Measurements from ENCODE around the gene CLEC16A.

CLEC16A gene

GRCh38 chr16:11106726-11107125 lies 162.4 kb downstream of the CLEC16A start:
- FAIRE-seq (no peak), DNase-seq (ENCODE audit: insufficient read length, low spot score) (no peak)

DNA sequence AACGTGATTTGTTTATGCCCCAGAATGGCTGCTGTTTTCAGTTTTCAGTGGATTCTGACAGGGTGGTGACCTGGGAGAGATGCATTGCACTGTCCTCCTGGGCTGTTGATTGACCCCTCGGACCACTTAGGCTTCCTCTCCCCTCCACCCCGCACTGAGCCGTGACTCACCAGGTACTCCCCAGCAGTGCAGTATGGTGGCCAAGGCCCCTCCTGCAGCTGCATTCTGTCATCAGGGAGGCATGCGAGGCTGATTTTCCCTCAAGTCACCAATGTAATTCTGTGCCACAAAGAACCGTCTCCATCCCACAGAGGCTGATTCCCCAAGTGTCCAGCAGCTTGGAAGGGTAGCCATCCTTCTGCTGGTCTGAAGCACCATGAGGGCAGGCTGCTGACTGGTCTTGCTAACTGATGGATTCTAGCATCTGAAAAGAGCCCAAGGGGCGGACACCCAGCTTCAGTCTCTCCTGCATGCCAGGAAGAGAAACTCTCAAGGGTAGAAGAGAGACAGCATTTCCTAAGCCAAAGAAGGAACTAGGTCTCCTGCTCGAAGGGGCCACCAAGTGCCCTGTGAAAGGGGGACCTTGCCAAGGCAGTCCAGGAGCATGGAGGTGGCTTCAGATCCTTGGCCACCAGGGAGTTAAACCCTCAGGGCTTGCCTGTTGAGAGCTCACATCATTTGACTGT lies 163.6 kb downstream of the CLEC16A start:
- no peak for FAIRE-seq
- DNase-seq (ENCODE audit: insufficient read length, low spot score): no peak

DNA sequence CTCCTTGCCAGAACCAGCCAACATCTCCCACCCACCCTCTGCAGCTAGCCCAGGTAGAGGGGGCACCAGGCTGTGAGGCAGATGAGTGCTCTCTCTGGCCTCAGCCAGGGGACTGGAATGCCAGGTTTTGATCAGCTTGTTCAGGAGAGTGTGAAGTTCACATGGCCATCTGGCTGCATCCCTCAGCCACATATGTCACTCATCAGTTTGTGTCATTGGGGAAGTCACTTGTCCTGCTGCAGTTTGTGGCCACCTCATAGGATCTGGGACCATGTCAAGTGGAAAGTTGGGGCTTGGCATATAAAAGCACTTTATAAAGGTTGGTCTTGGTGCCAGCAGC lies 164.1 kb downstream of the CLEC16A start:
- DNase-seq (ENCODE audit: insufficient read length, low spot score): no peak
- no peak for FAIRE-seq

DNA sequence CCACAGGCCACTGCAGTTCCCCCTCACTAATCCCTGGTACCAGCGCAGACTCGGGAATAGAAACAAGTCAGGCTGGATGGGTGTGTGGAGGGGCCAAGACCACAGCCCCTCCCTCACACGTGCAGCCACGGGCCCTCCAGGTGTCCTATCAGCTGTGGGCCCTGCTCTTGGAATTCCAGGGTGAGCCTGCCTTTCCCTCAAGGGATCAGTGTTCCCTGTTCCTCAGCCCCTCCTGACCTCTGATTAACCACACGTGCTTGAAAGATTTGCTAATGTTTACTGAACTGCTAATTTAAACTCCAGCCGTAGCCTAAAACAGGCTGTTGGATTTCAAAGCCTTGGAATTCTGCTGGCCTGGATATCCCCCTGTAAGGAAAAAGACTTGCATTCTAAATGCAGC lies 165.2 kb downstream of the CLEC16A start:
- FAIRE-seq: no peak
- DNase-seq (ENCODE audit: insufficient read length, low spot score): no peak

DNA sequence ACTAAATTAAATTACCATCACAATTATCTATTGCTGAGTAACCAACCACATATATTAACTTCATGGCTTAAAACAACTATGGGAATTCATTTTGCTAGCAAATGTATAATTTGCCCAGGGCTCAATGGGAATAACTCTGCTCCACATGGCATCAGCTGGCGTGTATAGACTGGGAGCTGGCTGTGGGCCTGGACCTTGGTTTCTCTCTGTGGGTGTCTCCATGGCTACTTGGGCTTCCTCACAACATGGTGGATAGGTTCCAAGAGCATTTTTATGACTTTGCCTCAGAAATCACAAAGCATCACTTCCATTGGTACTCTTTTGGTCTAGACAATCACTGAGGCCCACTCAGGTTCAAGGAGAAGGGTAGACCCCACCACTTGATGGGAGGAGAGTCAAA lies 166.8 kb downstream of the CLEC16A start:
- DNase-seq (ENCODE audit: insufficient read length, low spot score) (no peak), FAIRE-seq (no peak)

GRCh38 chr16:11111856-11112634 lies 167.7 kb downstream of the CLEC16A start:
- no peak for FAIRE-seq

GRCh38 chr16:11112723-11113348 lies 168.5 kb downstream of the CLEC16A start:
- FAIRE-seq: no peak
- no peak for DNase-seq (ENCODE audit: insufficient read length, low spot score)

More at GRCh38 chr16:11111856-11112634, 167.7 kb downstream of the CLEC16A start:
- no peak for DNase-seq (ENCODE audit: insufficient read length, low spot score)

DNA sequence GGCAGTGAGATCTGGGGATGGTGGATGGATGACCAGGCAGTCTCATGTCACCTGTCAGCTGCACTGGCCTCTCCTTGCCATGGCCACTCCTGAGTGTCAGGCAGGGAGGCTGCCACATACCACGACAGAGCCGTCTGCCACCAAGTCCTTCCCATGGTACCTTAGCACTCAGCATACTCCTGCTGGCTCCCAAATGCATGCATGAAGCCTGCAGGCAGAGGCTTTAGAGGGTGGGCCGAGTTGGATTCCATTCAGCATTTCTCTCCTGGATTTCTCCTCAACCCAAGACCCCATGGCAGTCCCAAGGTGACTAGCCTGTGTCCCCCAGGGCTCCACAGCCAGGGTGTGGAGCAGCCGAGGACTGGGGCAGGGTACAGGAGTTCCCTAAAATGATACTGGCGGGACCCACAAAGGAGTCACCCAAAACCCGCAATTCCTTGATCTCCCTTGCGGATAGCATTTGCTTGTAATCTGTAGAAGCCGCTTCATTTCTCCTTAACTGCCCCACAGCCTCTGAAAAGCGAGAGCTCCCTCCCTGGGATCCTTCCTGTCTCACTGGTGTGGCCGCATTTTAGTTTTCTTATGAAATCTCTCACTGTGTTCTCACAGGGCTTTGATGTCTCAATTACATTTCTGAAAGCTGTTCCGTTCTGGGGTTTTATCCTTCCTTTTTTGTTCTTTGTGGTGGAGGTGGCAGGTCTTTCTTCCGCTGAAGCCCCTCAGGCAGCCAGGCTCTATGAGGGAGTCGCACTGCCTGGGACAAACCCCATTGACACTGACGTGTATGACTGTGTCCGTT lies 170.2 kb downstream of the CLEC16A start:
- no peak for FAIRE-seq
- DNase-seq (ENCODE audit: insufficient read length, low spot score): no peak

DNA sequence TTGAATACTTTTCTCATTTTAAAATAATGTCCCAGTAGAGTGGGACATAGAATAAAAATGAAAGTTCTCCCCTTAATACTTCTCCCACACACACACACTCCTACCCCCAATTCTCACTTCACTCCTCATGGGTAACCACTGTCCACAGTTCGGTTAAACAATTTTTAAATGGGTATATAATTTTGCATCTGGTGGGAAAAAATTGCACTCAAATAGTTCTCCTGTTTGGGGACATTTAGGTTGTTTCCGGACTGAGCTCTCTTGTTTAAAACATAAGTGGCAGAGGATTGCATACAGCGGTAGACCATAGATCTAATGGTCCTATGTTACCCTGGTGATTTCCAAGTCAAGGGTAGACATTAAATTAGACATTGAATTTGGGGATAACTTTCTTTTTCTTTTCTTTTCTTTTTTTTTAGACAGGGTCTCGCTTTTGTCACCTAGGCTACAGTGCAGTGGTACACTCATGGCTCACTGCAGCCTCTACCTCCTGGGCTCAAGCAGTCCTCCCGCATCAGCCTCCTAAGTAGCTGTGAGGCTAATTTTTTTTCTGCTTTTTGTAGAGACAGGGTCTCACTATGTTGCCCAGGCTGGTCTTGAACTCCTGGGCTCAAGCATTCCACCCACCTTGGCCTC lies 173.3 kb downstream of the CLEC16A start:
- no peak for DNase-seq (ENCODE audit: insufficient read length, low spot score)
- no peak for FAIRE-seq

DNA sequence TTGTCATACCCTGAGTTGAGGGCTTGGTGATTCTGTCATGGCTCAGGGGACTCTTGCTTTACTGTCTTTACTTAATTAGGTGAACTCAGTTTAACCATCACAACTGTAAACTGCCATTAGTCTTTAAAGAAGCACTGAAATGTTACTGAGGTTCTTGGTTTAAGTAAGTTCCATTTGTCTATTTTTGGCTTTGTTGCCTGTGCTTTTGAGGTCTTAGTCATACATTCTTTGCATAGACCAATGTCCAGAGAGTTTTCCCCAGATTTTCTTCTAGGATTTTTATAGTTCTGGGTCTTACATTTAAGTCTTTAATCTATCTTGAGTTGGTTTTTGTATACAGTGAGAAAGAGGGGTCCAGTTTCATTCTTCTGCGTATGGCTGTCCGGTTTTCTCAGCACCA lies 174.1 kb downstream of the CLEC16A start:
- DNase-seq (ENCODE audit: insufficient read length, low spot score) (no peak), FAIRE-seq (no peak)

DNA sequence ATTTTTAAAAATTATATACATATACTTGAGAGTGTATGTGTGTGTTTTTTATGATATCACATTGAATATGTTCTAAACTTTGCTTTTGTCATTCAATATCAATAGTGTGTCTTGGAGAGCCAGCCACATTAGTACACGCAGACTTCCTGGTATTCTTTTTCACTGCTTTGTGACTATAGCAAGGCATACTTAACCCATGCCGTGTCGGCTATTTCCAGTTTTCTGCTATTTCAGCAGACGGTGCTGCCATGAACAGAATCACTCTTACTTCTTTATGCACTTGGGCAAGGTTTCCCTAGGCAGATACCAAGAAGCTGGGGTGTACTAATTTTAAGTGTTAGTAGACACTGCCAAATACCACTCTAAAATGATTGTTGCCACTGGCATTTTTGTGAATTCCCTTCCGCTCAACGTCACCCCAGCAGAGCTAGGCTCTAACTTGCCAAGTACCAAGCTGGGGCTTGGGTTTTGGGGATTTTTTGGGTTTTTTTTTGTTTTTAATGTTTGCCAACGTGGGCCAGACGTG lies 176.8 kb downstream of the CLEC16A start:
- DNase-seq (ENCODE audit: insufficient read length, low spot score): no peak
- FAIRE-seq: no peak

DNA sequence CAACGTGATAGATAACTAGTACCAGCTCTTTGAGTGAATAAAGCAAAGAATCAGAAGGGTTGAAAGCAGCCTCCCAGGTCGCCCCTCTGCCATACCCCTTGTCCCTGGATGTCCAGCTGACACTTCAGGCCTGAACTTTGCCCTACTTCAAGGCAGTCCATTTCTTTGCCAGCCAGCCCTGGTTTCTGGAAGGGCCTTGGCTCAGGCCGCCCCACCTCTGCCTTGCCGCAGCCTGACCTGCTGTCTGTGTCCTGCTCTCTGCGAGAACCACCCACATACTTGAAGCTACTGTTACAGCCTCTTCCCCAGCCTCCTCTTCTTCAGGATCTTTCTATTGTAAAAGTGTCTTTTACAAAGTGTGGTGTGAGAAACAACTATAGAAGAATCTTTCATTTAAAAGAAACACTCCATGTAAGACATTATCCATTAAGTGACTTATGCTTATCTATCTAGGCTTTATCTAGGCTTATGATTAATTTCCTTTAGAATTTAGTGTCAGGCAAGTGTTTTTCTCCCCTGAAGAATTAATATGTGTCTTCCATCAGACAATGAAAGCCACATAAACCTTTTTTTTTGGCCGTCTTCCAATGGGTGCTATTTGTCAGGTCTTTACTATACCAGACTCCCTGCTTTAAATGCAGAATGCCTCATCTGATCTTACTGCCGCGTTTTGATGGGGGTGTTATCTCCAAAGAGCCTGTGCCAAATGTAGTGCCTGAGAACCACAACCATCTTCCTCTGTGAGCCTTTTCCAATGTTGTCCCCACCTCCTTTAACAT lies 177.7 kb downstream of the CLEC16A start:
- DNase-seq (ENCODE audit: insufficient read length, low spot score) (no peak), FAIRE-seq (no peak)

GRCh38 chr16:11123666-11124065 lies 179.3 kb downstream of the CLEC16A start:
- DNase-seq (ENCODE audit: insufficient read length, low spot score) (no peak), FAIRE-seq (no peak)

GRCh38 chr16:11125936-11126335 lies 181.6 kb downstream of the CLEC16A start:
- FAIRE-seq (no peak), DNase-seq (ENCODE audit: insufficient read length, low spot score) (no peak)

DNA sequence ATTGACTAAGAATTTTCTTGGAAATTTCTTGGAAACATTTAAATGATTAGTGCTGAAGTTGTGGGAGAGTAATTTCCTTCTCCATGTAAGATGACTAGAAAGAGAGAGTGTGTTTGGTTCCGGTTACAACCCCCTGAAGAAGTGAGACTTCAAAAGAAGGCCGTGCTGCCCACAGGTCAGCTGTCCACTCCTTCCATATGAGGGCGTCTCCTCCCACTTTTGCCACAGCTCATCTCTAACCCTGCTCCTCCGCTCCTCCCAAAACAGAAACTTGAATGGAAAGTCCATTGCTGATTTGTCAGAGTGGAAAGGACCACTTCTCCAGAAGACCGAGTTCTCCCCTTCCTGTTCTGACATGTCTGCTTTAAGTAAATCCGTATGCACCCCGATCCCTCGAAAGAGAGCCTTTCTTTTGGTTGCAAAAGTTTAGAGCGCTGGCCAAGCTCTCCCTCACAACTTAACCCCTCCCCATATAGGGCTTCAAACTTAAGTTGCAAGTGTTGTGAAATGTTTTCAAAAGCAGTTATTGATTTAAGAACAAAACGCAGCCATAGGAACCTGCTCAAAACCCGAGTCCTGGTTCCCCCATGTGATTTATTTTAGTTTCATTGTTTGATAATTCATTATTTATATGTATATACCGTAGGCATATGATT lies 182.2 kb downstream of the CLEC16A start:
- FAIRE-seq (no peak), DNase-seq (ENCODE audit: insufficient read length, low spot score) (no peak)

GRCh38 chr16:11127610-11128195 lies 183.3 kb downstream of the CLEC16A start:
- no peak for FAIRE-seq
- no peak for DNase-seq (ENCODE audit: insufficient read length, low spot score)

DNA sequence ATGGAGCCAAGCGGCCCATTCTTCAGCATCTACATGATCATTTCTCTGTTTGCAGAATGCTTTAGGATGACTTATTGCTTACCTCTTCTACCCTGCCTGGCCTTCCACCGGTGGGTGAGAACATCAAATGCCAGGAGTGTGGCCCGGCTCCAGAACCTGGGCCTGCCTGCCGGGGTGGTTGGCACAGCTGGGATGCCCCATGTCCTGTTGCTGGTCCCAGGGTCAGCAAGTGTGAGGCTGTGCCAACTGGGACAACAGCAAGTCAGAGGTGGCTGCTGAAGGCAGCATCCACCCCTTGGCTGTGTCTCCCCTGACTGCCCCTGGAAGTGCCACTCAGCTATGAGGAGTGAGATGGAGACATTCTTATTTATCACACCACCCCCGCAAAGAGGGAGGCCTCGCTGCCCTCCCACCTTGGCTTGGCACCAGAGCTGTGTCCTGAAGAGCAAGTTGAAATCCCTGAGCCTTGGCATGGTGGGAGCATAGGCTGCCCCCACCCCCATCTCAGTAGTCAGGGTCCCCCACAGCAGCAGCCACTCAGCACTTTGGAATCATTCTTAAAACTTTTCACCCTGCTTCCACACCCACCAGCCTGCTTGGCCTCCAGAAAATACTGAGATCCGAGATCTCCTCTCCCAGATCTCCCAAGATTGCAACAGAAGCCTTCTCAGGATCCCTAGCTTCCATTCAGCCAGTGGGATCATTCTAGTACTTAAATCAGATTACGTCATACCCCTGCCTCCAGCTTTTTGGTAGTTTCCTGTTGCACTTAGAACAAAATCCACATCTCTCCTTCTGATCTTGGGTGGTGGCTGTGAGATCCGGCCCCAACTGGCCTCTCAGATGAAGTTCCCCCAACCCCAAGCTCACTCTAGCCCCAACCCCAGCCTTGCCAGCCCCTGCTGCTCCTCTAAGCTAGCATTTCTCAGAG lies 184.1 kb downstream of the CLEC16A start:
- FAIRE-seq: no peak
- DNase-seq (ENCODE audit: insufficient read length, low spot score): no peak

DNA sequence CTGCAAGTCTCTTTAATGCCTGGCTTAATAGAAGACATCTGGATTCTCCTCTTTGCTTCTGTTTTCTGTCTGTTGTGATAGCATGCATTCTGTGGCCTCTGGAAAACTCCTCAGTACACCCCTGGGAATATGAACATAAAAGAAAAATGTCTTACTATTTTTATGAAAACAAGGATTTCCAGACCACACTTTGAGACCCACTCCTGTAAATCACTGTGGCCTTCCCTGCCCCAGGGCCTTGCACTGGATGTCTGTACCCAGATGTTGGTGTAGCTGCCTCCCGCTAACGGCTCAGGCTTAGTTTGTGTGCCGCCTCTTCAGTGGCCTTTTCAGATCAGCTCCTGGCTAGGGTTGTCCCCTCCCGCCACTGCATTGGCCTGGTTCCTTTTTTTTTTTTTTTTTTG lies 185.0 kb downstream of the CLEC16A start:
- FAIRE-seq (no peak), DNase-seq (ENCODE audit: insufficient read length, low spot score) (no peak)
